Activated CD8-positive, alpha-beta memory T cell treated with anti-CD3 and anti-CD28 coated beads, Interleukin-2, amount 50 U/mL, for 4 hours (primary cell): ENCODE results near the gene LCP2.
A peak's percentile ranks its signal among the peaks of the same experiment; 100 is the strongest.

ENCODE experiments used
- DNase-seq: peaks from one replicate; pipeline ENCODE4 v3.0.0-alpha.2; 2020

Gene LCP2

DNA sequence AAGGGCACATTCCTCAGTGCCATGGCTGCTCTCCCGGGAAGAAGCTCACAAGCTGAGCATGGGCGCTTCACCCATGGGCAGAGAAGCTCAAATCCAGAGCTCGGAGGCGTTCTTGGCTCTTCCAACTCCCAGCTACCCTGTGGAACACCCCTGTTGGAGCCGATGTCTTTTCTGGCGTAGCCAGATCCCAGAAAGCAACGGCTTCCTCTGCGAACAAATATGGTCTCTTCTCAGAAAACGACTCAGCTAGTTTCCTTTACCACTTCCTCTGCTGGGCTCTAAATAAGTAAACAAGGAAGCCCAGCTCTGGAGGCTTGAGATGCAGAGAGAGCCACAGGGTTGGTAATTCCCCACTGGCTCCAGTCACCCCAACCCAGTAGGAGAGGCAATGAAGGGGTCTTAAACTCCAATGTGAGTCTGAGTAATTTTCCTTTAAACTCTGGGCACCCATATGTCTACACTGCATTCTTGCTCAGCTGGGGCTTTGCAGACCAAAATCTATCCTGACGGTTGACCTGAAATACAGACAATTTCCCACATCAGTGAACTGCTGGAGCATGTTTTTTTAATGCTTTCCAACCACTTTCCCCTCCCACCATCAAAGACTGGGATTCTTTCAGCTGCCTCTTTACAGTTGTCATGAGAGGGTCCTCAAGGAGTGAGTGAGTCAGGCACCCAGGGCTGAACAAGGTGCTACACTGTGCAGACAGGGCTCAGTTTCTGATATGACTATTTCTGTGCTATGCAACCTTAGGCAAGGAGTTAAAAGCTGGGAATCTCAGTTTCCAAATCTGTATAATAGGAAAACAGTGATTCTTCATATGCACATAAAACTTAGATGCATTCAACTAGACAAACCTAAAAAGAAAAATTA, at the start of gene LCP2:
Gene LCP2, minus strand, starts transcription at position 189 of the 874 bp plus-strand sequence. Its CDS starts 166 bp downstream, at position 23.
- no peak for DNase-seq

DNA sequence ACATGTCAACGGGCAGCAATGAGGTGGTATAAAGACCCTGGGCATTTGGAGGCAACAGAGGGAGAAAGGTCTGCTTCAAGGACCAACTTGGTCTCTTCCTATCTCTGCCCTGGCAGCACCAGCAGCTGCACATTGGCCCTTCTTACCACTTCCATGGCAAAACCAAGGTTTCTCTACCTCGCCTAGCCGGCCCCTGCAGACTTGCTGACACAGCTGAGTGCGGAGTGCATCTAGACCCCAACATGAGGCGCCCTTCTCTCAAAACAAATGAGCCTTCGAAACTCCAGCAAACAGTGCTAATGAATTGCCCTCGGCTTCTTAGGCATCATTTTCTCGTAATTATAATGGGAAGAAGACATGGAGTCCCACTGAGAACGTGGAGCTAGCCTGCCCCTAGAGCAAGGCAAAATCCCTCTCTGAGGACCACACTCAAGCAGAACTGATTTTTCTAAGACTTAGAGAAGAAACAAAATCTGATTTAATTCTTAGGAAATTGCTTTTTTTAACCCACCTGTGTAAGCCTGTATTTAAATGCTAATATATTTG, 49.5 kb upstream of the LCP2 start:
- no peak for DNase-seq

DNA sequence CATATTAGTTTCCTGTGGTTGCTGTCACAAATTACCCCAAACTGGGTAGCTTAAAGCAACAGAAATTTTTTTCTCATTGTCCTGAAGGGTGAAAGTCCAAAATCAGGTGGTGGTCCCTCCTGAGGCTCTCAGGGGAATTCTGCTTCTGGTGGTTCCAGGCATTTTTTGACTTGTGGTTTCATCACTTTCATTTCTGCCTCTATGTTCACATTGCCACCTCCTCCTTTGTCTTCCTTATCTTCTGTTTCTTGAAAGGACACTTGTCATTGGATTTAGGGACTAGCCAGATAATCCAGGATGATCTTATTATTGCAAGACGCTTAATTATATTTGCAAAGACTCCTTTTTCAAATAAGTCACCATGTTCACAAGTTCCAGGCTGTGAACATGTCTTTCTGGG, 48.4 kb upstream of the LCP2 start:
- DNase-seq: no peak

DNA sequence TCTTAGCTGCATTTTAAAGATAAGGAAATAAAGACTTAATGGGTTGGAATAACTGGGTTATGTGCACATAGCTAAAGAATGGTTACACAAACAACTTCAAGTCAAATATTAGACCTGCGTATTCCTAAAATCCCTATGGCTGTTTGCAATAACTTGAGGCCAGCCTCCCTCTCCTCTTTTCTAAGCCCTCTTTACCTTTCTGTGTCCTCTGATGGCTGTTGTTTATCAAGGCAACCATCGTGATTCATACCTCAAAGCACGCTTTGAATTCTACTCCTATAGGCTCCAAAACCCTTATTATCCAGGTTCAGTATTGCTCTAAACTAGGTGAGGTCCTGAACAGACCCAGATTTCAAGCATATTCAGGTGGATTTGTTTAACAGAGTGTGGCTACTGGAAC, 45.6 kb upstream of the LCP2 start:
- DNase-seq: no peak

DNA sequence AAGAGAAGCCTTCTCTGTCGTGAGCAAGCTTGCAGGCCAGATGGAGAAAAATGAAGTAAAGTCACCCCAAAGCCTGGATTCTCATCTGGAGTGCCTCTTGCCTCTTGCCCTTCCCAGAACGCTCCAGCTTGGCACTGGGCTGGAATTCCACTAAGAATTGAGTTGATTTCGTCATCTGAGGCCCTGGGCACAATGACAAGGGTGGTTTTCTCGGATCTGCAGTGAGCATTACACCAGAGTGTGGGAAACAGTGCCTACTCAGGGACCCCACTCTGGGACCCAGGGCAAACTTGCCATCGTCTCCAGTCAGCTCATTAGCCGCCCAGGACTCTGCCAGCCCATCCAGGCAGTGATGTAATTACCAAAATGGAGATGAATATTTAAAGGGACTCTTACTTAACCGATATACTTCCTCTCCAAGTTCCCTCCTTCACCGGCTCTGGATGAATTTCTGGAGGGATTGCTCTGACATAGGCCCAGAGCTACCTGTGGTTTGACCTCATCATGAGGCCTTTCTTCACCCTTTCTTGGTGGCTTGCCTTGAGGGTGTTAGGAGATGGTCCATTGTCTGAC, 44.7 kb upstream of the LCP2 start:
- no peak for DNase-seq

DNA sequence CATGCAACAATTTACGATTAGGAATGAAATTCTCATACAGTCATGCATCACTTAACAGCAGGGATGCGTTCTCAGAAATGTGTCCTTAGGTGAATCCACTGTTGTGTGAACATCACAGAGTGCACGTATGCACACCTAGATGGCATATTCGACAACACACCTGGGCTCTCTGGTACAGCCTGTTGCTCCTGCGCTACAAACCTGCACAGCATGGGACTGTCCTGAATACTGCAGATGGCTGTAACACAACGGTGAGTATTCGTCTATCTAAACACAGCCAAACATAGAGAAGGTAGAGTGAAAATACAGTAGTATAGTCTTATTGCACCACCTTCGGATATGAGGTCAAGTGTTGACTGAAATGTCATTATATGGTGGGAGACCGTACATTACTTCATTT, 44.0 kb upstream of the LCP2 start:
- DNase-seq: no peak

DNA sequence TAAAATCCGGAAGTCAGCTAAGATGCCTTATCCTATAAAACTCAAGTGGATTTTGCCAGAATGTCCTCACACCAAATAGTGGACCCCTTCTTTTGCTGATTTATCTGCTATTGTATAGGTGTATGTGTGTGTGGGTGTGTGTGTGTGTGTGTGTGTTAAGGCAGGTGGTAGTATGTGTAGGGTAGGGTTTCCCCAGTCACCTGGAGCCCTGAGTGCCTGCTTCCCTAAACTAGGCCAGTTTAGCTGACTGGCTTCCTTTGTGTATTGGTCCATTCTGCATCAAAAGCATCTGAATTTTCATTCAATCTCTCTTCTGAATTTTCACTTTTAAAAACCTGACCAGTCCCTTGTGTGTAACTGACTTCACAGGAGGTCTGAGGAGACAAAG, 42.2 kb upstream of the LCP2 start:
- no peak for DNase-seq

DNA sequence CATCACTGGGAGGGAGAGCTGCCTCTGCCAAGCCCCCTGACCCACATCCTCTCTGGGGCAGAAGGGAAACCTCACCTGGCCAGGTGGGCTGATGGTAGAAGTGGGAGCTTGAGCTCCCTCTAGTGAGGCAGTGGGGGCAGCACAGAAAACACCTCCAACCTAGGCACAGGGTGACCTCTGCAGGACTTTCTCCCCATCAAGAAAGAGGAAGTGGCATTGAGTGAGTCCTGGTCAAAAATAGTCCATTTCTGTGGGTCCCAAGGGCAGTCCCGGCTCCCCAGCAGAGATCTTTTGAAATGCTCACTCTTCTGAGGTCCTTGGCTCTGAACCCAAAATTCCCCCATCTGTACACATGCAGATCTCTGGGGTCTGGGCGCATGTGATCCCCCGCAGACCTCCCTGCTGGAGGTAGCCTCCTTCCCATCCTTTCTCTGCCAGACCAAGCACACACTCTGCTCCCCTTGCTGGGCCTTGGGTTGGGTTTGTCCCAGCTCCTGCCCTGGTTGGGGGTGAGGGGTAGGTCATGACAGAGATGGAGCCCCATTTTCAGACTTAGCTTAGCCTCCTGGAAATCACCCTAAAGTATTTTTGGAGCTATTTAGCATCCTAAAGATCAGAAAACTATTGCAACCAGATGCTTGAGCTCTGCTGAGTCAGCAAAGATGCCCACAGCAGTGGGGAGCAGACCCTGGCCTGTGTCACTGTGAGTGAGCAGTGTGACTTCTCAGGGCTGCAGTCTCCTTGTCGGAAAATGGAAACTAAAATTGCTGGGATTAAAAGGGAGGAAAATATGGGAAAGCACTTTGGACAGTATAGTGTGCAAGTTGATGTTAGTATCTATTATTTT, 41.6 kb upstream of the LCP2 start:
- DNase-seq: peak; percentile 69

DNA sequence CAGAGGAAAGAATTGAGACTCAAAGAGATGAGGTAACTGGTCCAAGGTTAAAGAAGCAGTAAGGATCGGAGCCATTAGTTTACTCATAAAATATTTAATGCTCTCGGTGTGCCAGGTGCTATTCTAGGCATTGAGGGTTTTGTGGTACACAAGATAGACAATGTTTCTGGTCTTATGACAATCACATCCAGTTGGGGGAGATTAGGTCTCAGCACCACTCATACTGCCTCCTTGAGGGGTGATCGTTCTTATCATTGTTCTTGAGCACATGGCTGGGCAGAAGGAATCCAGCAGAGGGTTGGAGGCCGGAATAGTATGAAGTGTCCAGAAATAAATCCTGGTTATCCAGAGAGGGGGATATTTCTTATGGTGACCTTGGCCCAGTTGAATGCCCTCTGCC, 40.7 kb upstream of the LCP2 start:
- DNase-seq: no peak

DNA sequence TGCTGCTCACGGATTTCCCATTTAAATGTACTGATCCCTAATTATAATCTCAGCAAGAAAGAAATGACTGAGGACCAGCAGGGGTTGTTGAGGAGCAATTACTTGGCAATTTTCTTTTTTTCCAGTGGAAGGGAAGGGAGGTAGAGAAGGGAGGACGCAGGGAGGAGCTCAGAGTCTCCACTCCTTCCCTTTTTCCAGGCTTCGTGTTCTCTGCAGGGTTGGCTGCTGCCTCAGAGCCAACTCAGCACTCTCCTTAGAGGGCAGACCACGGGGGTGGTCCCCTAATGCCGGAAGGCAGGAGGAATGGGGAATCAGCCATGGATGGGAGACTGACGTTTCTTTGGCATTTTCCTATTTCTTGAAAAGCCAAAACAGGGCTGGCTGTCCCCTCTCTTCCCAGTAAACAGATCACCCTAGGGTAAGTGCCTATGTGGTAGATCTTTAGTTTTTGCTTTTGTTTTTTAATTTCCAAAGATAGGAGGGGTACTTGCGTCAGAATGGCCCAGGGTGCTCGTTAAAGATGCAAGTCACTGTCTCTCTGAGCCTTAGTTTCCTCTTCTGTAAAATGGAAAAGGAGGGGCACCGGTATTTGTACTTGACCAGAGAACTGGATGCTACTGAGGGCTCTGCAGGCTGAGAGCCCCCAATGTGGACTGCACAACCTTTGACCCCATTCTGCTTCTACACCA, 39.6 kb upstream of the LCP2 start:
- DNase-seq: no peak

DNA sequence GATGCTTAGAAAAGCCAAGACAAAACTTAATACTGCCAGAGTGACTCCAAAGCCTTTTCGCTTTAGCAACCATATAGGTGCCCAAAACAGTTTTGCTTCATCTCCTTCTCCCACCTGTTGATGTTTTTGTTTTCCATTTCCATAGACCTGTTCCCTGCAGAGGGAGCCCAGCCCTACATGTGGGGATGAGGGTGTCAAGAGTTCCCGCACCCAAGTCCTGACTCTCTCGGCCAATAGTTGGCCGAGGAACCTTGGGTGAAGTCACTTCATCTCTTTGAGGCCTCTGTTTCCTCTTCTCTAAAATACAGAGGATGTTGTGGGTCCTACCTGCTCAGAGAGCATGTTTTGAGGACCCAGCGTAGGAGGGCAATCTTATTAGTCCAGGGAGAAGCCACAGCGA, 38.5 kb upstream of the LCP2 start:
- no peak for DNase-seq

DNA sequence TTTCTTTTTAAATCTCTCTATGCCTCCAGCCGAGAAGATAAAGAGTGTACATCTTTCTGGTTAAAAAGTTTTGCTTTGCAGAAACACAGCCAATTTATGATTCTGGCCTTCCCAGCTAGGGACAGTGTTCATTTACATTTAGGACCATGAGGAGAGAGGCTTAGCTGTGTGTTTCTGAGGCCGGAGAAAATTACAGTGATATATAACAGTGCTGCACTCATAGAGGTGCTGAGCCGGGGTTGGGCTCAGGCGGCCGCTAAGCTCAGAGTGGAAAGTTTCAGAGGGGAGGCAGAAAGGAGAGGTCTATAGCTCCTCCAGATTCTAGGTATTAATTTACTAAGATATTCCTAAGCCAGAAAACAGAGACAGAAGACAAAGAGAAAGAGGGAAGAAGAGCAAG, 37.0 kb upstream of the LCP2 start:
- DNase-seq: peak; percentile 39

DNA sequence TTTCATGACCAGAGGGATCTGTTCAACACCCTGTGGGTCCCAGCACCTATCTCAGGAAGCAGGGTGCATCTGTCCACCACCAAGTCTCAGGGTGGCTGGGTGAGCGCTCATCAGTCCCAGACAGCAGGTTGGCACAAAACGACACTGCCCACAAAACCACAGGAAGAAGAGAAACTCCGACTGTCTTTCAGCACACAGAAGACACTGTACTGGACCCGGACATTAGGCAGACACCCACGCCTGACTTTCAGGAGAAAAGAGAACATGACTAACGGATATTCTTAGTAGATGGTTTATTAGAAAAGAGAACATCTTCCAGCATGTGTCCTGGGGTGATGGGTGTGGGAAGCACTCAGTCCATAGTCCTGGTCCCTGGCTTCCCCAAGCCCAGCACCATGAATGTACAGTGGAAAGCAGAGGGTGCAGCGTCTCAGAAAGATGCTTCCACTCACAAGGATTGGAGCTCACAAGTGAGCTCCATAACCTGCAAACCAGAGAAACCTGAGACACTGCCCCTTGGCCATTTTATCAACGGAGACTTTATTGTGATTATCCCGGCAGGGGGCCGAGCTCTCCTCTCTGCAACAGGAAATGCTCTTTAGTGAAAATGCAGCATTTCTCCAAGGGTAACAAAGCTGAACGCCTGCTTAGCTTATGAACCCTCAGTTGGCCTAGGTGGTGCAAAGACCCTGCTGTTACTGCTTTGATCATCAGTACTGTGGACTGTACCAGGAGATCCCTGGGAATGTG, 35.8 kb upstream of the LCP2 start:
- peak; percentile 65 for DNase-seq

DNA sequence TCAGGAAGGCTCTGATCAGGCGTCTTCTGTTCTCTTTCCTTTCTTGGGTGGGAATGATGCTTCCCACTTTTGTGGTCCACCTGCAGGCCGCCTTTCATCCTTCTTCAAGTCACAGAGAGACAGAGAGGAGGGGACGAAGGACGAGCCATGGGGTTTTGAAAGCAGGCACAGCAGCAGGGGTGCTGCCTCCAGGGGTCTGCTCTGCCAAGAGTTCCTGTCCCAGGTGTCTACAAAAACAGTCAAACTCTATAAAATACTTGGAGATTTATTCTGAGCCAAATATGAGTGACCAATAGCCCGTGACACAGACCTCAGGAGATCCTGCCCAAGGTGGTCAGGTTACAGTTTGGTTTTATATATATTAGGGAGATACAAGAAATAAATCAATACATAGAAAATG, 34.5 kb upstream of the LCP2 start:
- DNase-seq: no peak

DNA sequence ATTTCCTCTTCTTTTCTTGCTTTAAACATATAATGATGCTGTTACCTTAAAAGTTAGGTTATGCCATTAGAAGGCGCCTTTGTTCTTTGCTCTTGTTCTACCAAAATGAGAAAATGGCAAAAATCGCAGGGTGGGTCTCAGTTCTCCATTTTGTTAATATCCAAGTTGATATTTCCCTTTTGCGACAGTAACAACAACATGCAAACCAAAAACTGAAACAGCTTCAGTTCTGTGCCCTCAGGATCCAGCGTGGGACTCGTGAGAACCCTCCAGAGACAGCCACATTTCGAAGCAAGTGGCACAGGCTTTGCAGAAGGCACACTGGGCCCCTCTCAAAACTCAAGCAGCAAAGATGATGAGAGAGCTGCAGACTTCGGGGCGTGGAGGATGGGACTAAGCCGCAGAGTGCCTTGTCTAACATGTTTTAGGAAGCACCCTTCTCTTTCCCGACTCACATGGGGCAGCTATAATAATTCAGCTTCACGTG, 33.0 kb upstream of the LCP2 start:
- no peak for DNase-seq

DNA sequence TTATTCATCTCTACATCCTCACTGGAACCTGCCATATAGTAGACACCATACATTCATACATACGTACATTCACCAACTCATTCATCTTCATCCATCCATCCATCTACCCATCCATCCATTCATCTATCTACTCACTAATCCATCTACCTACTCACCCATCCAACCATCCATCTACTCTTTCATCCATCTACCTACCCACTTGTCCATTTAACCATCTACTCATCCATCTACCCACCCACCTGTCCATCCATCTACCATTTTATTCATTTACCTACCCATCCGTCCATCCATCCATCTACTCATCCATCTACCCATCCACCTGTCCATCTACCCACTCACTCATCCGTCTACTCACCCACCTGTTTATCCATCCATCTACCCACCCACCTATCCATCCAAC, 31.9 kb upstream of the LCP2 start:
- no peak for DNase-seq

DNA sequence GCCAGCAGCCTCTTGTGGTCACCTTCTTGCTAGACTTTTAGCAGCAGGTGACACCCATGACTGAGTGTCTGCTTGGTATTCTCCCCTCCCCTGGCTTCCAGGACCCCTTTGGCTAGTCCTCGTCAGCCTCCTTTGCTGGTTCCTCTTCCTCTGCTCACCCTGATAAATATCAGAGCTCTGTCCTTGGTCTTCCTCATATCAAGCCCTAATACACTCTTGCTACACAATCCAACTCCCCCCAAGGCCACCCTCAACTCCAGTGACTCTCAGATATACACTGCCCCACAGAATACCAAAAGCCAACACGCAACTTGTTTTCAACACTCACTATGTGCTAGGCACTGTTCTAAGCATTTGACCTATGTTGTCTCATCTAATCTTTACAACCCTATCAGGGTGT, 30.3 kb upstream of the LCP2 start:
- DNase-seq: no peak

DNA sequence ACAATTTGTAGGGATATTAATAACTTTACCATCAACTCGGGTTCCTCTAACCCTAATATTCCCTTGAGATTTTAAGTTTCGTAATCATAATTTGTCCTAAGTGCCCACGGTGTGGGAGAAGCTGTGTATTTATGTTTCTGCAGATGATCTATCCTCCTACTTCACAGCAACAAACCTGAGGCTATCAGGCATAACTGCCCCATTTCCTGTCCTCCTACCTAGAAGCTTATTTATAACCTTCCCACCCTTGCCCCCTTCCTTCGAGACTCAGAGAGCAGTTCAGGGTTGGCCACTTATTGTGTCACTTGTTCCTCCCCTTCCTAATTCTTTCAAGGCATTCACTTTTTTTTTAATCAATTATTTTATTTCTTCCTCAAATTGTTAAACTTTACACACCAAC, 29.6 kb upstream of the LCP2 start:
- no peak for DNase-seq

DNA sequence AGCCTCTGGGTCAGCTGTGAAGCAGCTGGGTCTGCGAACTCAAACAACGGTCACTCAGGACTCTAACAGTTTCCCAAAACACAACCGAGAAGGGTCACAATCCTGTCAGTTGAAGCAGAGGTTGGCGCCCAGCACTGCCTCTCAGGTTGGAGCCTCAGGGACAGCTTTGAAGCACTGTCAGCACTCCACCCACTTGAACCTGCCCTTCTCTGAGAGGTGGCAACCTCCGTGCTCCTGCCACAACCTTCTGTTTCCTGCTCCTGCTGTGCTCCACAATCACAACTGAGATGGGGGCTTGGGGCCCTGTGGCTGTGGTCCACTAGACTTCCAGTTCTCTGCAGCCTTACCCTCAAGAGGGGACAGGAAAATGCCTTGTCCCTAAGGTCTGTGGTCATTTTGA, 21.7 kb upstream of the LCP2 start:
- DNase-seq: no peak

DNA sequence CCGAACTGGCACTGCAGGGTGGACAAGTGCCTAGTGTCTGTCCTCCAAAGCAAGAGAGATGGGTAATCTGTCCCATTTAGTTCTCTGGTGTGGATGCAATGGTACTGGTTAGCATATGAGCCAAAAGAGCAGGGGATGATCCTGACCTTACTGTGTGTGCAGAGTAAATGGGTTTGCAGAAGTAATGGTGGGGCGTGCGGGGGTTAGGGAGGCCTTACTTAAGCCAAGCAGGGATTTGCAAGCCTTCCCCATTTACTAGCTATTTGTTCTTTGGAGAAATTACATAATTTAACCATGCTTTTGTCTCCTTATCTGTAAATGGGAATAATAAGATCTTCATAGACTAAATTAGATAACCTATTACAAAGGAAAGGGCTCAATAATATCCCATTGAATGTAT, 19.9 kb upstream of the LCP2 start:
- no peak for DNase-seq

DNA sequence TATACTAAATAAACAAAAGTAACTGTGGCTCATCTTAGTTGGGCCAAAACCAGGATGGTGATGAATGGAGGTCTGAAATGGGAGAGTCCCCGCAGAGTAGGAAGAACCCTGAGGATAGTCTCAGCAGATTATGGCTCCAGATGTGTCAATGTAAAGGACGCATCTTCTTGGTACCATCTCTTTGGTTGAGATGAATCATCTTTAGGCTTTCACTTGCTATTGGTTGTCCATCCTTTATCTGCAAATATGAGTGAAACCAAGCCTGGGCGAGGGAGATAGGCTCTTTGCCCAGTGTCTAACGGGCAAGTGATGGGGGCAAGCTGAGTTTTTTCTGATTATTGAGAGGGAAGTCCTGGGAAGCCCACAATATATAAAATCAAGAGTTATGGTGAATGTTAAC, 19.4 kb upstream of the LCP2 start:
- no peak for DNase-seq

DNA sequence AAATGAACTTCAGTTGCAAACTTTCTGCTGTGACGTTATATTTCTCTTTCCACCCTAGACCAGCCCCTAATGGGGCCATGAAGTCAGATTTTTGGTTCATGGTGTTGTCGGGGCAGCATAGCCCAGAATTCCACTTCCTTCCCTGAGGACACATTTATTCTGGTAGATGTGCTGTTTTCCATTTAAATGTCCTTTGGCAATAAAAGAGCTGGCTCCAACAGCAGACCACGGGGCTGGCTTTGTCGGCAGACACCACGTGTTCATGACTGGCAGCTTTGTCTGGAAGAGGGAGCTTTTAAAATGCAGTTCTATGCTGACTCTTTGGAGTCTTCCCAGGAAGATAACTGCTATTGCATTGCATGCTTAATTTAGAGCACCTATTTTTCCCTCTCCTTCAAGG, 17.6 kb upstream of the LCP2 start:
- no peak for DNase-seq
